ENCODE data around the gene RTP5.
"Not testable (repeated sequence)": the region's sequence is repeated elsewhere in the genome, so short reads cannot be mapped to it uniquely, and the experiment has no call there.

Gene RTP5

DNA sequence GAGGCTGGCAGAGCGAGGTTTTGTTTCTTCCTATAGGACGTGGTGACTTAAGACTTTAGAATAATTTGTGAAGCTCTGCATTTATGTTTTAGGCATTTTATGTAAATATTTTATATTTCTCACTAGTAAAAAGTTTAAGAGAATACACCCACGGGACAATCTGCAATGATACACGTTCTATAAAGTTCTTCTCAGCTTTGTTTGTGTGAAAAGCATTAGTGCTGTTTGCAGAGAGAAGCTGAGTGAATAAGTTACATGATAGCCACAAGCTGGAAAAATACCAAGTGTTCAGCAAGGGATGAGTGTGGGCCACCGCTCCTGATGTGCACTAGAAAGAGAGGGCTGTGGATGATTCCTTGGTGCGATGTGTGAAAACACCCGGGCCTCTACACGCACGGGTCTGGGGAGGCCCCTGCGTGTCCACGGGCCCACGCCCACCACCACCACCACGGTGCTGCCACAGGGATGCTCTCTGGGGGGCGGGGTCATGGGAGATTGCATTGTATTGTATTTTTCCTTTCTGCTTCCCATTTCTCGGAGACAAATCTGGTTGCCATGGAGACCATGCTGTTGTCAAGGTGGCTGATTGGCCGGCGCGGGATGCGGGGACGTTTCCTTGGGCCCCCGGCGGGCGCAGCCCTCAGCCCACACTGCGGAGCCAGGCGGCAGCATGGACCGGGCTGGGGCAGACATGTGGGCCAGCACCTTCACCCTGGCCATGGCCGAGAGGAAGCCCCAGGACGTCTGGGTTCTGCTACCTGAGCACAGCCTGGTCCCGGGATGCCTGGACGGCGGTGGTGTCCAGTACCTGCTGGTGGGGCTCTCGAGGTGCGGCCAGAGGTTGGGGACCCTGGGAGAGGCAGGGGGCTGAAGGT, at the start of gene RTP5:
Gene RTP5, plus strand, starts transcription at position 643 of the 875 bp plus-strand sequence. Its CDS starts 28 bp downstream, at position 671.
- H3K27me3 ChIP-seq (ENCODE audit: low read depth, low read length): peaks cover 27% of the 10 kb centered on the region
- H3K4me3 ChIP-seq (ENCODE audit: low read depth in 1 of 2, low read length in 2 of 2): no peak within 1 kb of the TSS
- no peak within 1 kb of the TSS for H3K27ac ChIP-seq (ENCODE audit: low read length)
- H3K9me3 ChIP-seq (ENCODE audit: control insufficient read depth in 1 of 2, low read length in 2 of 2): no peaks in the 10 kb centered on the region
- H3K36me3 ChIP-seq (ENCODE audit: control insufficient read depth in 1 of 2, insufficient read depth in 2 of 2, low read length in 2 of 2): no peaks in the 10 kb centered on the region
- no peaks in the 10 kb centered on the region for H3K4me1 ChIP-seq (ENCODE audit: control insufficient read depth in 1 of 2, insufficient read depth in 2 of 2, low read length in 2 of 2)

GRCh38 chr2:241819947-241820624, 49.4 kb upstream of the RTP5 start:
- H3K4me1 ChIP-seq (ENCODE audit: control insufficient read depth in 1 of 2, insufficient read depth in 2 of 2, low read length in 2 of 2); H3K4me3 ChIP-seq (ENCODE audit: low read depth in 1 of 2, low read length in 2 of 2); H3K36me3 ChIP-seq (ENCODE audit: control insufficient read depth in 1 of 2, insufficient read depth in 2 of 2, low read length in 2 of 2); H3K27me3 ChIP-seq (ENCODE audit: low read depth, low read length); H3K27ac ChIP-seq (ENCODE audit: low read length); H3K9me3 ChIP-seq (ENCODE audit: control insufficient read depth in 1 of 2, low read length in 2 of 2): not testable (repeated sequence)

DNA sequence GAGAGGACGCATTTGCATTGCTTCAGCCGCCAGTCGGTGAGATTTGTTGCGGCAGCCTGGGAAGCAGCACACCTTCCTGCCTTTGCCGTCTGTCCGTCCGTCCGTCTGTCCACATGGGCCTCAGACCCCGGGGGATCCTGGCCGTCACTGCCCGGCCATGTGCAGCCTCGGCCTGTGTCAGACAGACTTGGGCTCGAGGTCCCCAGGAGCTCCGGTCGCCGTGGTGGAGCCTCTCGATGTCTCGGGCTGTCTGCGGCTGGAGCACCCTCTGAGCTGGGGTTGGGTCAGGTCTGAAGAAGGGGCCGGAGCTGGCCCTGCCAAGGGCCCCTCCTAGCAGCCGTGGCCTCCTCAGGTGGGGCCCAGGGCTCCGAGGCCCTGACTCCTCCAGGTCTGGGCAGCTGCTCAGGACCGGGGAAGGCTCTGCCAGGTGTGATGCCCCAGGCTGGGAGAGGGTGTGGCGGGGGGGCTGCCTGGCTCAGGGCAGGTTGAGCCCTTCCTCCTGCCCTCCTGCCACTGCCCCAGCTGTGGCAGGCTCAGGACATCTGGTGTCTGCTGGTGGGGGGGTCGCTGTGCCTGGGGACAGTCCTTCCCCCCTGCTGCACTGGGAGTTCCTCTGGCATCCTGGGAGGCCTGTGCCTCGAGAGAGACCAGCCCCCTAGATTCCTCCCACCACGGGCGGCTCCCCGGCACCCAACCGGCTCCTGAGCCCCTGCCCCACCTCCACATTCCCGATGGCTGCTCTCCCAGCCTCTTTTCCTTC, 48.7 kb upstream of the RTP5 start:
- Histone ChIP-seq H3K27ac (ENCODE audit: low read length) (no peak overlapping the region), H3K36me3 (ENCODE audit: control insufficient read depth in 1 of 2, insufficient read depth in 2 of 2, low read length in 2 of 2) (no peaks in the 10 kb centered on the region), H3K4me3 (ENCODE audit: low read depth in 1 of 2, low read length in 2 of 2) (no peak overlapping the region), H3K9me3 (ENCODE audit: control insufficient read depth in 1 of 2, low read length in 2 of 2) (no peaks in the 10 kb centered on the region), H3K27me3 (ENCODE audit: low read depth, low read length) (no peaks in the 10 kb centered on the region), H3K4me1 (ENCODE audit: control insufficient read depth in 1 of 2, insufficient read depth in 2 of 2, low read length in 2 of 2) (no peaks in the 10 kb centered on the region)

DNA sequence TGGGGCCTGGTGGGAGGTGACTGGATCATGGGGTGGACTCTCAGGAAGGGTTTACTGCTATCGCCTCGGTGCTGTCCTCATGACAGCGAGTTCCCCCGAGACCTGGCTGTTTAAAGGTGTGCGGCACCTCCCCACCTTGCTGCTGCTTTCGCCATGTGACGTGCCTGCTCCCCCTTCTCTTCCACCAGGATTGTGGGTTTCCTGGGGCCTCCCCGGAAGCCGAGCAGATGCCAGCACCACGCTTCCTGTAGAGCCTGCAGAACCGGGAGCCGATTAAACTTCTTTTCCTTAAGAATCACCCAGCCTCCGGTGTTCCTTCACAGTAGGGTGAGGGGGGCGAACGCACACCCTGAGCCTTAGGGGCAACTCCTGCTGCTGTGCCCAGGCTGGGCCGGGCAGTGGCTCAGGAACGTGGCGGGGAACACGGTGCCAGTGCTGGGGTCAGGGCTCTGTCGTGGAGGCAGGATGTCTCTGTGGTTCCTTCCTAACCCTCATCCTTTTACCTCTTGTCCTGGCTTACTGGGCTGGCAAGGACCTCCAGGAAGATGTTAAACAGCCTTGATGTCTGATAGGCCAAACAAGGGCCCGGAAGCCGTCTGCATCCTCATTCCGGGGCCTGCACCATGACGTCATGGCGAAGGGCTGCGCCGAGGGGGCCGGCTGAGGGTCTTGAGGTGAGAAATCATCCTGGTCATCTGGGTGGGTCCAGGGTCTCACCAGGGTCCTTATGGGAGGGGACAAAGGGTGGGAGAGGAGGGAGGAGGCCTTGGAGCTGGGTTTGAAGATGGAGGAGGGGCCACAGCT, 47.9 kb upstream of the RTP5 start:
- Histone ChIP-seq H3K4me3 (ENCODE audit: low read depth in 1 of 2, low read length in 2 of 2) (no peak overlapping the region), H3K27ac (ENCODE audit: low read length) (no peak overlapping the region), H3K4me1 (ENCODE audit: control insufficient read depth in 1 of 2, insufficient read depth in 2 of 2, low read length in 2 of 2) (no peaks in the 10 kb centered on the region), H3K27me3 (ENCODE audit: low read depth, low read length) (no peaks in the 10 kb centered on the region), H3K36me3 (ENCODE audit: control insufficient read depth in 1 of 2, insufficient read depth in 2 of 2, low read length in 2 of 2) (no peaks in the 10 kb centered on the region), H3K9me3 (ENCODE audit: control insufficient read depth in 1 of 2, low read length in 2 of 2) (peaks cover 0 to 3% of the 10 kb centered on the region in 2 donors)

DNA sequence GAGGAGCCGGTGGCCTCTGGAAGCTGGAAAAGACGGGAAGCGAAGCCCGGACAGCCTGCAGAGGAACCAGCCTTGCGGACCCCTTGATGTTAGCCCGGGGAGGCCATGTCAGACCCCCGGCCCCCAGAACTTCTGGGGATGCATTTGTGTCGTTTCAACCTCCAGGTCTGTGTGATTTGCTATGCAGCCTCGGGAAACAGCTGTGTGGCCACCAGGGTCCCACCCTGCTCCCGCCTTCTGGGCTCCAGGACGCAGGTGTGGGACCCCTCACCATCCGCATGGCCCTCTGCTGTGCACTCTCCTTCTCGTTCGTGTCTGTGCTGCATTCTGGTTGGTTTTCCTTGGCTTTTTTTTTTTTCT, 47.3 kb upstream of the RTP5 start:
- no peaks in the 10 kb centered on the region for H3K36me3 ChIP-seq (ENCODE audit: control insufficient read depth in 1 of 2, insufficient read depth in 2 of 2, low read length in 2 of 2)
- H3K4me1 ChIP-seq (ENCODE audit: control insufficient read depth in 1 of 2, insufficient read depth in 2 of 2, low read length in 2 of 2): no peaks in the 10 kb centered on the region
- H3K4me3 ChIP-seq (ENCODE audit: low read depth in 1 of 2, low read length in 2 of 2): no peak overlapping the region
- H3K27ac ChIP-seq (ENCODE audit: low read length): no peak overlapping the region
- H3K27me3 ChIP-seq (ENCODE audit: low read depth, low read length): no peaks in the 10 kb centered on the region
- H3K9me3 ChIP-seq (ENCODE audit: control insufficient read depth in 1 of 2, low read length in 2 of 2): peaks cover 2 to 9% of the 10 kb centered on the region in 2 donors

- not testable (repeated sequence) for H3K4me3 ChIP-seq (ENCODE audit: low read depth in 1 of 2, low read length in 2 of 2); H3K27me3 ChIP-seq (ENCODE audit: low read depth, low read length); H3K4me1 ChIP-seq (ENCODE audit: control insufficient read depth in 1 of 2, insufficient read depth in 2 of 2, low read length in 2 of 2); H3K36me3 ChIP-seq (ENCODE audit: control insufficient read depth in 1 of 2, insufficient read depth in 2 of 2, low read length in 2 of 2); H3K27ac ChIP-seq (ENCODE audit: low read length)
- H3K9me3 ChIP-seq (ENCODE audit: control insufficient read depth in 1 of 2, low read length in 2 of 2): peaks cover 5 to 16% of the 10 kb centered on the region in 2 donors
Observed at GRCh38 chr2:241823531-241824437, 45.7 kb upstream of the RTP5 start.

- Histone ChIP-seq H3K27me3 (ENCODE audit: low read depth, low read length) (no peaks in the 10 kb centered on the region), H3K27ac (ENCODE audit: low read length) (no peak overlapping the region), H3K4me1 (ENCODE audit: control insufficient read depth in 1 of 2, insufficient read depth in 2 of 2, low read length in 2 of 2) (no peaks in the 10 kb centered on the region), H3K36me3 (ENCODE audit: control insufficient read depth in 1 of 2, insufficient read depth in 2 of 2, low read length in 2 of 2) (no peaks in the 10 kb centered on the region), H3K9me3 (ENCODE audit: control insufficient read depth in 1 of 2, low read length in 2 of 2) (peaks cover 5 to 16% of the 10 kb centered on the region in 2 donors), H3K4me3 (ENCODE audit: low read depth in 1 of 2, low read length in 2 of 2) (no peak overlapping the region)
Observed at GRCh38 chr2:241827394-241827793, 42.1 kb upstream of the RTP5 start.

DNA sequence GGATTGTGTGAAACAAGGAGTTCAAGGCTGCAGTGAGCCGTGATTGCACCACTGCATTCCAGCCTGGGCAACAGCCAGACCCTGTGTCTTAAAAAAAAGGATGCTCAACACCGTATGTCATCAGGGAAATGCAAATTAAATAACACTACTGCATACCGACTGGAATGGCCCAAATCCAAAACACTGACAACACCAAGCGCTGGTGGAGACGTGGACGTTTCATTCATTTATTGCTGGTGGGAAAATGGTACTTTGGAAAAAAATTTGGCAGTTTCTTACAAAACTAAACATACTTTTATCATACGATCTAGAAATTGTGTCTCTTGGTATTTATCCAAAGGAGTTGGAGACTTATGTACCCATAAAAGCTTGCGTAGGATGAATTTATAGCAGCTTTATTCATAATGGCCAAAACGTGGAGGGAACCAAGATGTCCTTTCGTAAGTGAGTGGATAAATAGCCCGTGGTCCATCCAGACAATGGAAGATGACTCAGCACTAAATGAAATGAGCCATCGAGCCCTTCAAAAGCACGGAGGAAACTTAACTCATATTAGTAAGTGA, 36.3 kb upstream of the RTP5 start:
- no peaks in the 10 kb centered on the region for H3K36me3 ChIP-seq (ENCODE audit: control insufficient read depth in 1 of 2, insufficient read depth in 2 of 2, low read length in 2 of 2)
- H3K27ac ChIP-seq (ENCODE audit: low read length): no peak overlapping the region
- H3K4me1 ChIP-seq (ENCODE audit: control insufficient read depth in 1 of 2, insufficient read depth in 2 of 2, low read length in 2 of 2): no peaks in the 10 kb centered on the region
- no peak overlapping the region for H3K4me3 ChIP-seq (ENCODE audit: low read depth in 1 of 2, low read length in 2 of 2)
- no peaks in the 10 kb centered on the region for H3K9me3 ChIP-seq (ENCODE audit: control insufficient read depth in 1 of 2, low read length in 2 of 2)
- no peaks in the 10 kb centered on the region for H3K27me3 ChIP-seq (ENCODE audit: low read depth, low read length)

GRCh38 chr2:241833756-241834526, 35.6 kb upstream of the RTP5 start:
- H3K4me1 ChIP-seq (ENCODE audit: control insufficient read depth in 1 of 2, insufficient read depth in 2 of 2, low read length in 2 of 2); H3K36me3 ChIP-seq (ENCODE audit: control insufficient read depth in 1 of 2, insufficient read depth in 2 of 2, low read length in 2 of 2); H3K27ac ChIP-seq (ENCODE audit: low read length); H3K4me3 ChIP-seq (ENCODE audit: low read depth in 1 of 2, low read length in 2 of 2); H3K27me3 ChIP-seq (ENCODE audit: low read depth, low read length); H3K9me3 ChIP-seq (ENCODE audit: control insufficient read depth in 1 of 2, low read length in 2 of 2): not testable (repeated sequence)
